HG03521 (cell line): Measurements from ENCODE around the gene SH3D21.

Experiments used
- ATAC-seq: cut with Tn5 transposase; IDR thresholded peaks from one replicate; pipeline ENCODE4 v1.9.1; 2021; ENCODE audit warnings: mild to moderate bottlenecking, moderate library complexity; ENCODE audit not compliant: unreplicated experiment

Gene SH3D21

DNA sequence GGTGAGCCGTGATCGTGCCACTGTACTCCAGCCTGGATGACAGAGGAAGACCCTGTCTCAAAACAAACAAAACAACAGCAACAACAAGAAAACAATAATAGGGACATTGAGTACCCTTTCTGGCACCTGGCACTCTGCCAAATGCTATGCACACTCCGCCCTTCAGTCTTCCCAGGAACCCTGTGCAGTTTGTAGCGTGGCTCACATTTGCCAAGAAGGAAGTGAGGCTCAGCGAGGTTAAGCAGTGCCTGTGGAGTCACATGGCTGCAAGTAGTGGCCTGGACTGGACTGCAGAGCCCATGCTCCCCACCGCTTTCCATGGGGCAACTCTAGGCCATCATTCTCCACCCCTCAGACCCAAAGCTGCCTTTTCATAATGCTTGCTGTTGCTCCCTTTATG is 22.5 kb downstream of the SH3D21 start:
- ATAC-seq: no peak

DNA sequence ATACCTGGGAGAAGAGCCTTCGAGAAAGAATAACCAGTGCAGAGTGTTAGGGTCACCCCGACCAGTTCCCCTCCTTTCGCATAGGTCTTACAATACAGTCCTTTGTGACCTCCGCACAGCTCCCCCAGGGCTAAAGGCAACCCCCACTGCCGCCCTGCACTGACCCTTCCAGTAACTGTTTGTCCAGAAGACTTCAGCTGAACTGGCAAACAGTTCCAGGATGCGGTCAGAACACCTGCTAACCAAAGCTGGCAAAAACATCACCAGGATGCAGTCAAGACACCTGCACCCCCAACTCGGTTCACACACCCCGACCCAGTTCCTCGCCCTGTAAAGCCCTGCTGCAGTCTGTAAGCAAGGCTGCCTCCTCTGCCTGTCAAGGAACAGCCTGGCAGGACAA is 23.6 kb downstream of the SH3D21 start:
- no peak for ATAC-seq

DNA sequence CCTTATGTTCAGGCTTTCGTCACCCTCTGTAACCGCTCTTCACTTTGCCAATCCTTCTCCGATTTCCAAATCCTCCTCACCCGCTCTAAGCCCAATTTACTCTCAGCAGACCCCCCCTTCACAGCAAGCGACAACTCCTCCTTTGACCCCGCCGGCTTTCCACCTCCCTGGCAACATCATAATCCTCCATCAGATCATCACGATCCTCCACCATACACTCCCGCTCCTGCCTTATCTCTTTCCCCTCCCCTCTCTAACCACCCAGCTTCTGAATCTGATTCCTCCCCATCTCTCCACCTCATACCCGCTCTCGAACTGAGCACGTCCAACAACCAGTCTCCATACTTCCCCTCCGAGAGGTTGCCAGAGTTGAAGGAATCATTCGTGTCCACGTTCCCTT is 24.8 kb downstream of the SH3D21 start:
- no peak for ATAC-seq

DNA sequence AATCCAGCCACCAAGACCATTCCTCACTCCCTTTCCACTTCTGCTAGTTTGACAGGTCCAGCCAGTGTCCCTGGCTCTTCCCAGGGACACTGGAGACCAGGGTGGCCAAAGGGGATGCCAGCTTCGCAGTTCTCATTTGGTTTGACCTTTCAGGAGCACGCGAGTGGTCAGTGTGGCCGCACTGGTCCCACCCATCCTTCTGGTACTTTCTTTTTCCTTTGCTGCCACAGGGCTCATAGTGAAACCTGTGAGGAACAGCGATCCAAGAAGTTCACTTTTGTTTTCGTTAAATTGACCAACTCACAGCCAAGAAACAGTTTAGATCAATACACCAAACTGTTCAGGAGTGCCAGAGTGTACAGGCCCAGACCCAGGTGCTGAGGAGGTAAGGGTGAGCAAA is 31.7 kb downstream of the SH3D21 start:
- no peak for ATAC-seq

DNA sequence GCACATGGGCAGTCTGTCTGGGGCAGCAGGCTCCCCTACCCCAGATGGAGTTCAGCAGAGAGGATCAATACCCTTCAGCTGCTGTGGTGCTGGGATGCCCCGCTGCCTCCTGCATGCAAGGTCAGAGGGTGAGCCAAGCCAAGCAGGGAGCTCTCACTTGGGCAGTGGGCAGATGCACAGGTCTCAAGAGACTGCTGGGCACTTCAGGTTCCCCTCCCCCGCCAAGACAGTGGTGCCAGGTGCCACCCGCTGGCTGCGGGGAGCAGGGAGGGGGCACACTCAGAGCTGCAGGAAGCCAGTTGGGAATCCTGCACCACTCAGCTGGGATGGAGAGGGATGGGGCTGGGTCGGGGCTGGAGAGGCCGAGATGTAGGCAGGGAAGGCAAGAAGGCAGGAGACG is 33.0 kb downstream of the SH3D21 start:
- ATAC-seq: no peak

DNA sequence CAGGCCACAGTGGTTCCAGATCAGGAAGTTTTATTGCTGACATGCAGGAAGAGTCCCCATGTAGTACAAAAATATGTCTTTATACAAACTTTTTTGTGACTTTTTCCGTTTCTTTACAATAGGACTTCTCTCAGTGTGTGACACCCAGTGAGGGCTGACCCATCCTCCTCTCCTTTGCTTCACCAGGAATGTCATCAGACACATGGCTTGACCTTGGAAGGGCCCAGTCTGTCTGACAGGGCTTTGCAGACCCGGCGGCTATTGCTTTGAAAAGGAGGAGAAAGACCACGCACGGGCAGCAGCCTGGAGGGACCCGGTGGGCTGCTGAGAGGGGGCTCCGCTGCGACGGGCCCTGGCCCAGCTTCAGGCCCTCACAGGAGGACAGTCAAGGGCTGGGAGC is 33.4 kb downstream of the SH3D21 start:
- ATAC-seq: no peak

DNA sequence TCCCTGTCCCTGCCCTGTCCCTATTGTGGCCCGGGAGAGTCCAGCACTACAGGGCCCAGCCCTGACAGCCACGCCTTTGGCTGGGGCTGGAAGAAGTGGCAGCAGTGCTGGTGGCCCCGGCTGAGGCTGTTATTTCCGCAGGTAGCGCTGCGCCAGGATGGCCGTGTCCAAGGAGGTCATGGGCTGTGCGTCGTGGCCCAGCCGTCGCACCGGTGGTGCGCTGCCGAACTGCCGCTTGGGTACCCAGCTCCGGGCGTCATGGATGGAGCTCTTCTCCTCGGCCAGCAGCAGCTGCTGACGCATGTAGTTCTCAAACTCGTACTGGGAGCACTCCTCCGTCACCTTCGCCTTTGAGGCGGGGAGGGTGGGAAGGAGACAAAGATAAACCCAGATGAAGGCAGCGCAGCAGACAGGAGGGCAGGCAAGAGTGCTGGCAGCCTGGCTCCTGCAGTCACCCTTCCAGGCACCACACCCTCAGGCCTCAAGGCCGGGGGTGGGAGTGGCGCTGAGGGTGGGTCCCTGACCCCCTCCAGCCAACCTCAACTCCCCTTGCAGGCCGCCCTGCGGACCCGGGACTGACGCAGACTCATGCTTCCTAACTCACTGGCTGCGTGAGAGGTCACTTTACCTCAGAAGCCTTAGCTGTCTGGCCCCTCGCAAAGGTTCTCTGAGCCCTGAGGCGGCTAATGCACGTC is 35.6 kb downstream of the SH3D21 start:
- ATAC-seq: no peak

DNA sequence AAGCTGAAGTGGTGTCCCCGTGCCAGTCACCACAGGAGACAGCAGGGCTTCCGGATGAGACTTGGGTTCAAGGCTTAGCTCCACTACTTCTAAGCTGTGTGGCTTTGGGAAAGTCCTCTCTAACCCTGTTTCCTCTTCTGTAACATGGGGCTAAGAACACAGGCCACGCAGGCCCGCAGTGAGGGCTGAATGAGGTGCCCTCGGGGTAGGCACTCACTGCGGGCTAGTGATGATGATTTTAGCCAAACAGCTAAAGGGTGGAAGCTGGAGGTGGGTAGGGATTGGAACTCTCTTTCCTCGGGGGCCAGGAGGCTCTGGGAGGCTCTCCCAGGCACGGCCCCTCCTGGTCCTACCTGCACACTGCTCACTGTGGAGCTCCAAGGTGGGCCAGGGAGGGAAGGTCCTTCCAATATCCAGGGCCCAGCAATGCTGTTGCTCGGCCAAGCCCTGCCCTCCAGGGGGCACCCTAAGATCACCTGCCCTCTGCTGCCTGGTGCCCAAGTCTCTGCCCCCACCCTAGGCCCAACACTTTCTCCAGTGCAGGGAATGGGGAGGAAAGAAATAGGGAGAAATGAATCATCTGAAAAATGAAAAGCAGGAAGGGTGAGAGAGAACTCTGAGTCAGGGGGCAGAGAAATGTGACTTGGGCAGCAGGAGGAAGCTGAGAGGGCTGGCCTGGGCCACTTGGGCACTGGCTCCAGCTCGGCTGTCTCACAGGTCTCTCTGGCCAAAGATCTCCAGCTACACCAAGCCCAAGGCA is 36.4 kb downstream of the SH3D21 start:
- ATAC-seq: no peak

DNA sequence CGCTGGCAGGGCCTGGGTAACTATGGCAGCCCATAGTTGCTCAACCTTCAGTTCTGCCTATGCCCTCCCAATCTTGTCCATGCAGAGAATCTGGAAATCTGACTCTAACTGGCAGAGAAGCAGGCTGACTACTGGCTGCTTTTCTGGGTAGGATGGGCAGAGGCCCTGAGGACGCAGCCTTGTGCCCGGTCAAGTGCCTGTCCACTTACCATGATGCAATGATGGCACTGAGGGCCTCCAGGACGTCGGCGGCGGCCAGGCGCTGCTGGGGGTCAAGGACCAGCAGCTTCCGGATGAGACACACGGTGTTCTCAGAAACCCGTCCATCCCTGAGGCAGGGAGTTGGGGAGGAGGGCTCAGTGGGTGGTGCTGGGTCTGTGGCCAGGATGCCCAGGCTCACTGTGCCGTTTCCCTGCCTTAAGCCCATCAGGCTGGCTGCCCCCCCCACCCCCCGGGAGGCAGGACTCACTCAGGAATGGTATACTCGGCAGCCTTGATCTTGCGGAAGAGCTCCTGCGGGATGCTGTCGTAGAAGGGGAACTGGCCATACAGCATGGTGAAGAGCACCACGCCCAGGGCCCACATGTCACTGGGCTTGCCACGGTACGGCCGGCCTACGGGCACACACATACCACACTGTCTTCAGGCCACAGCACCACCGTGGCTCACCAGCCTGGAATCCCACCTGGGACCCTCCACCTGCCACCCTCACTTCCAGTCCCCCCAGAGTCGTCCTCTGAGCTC is 37.7 kb downstream of the SH3D21 start:
- ATAC-seq: no peak

DNA sequence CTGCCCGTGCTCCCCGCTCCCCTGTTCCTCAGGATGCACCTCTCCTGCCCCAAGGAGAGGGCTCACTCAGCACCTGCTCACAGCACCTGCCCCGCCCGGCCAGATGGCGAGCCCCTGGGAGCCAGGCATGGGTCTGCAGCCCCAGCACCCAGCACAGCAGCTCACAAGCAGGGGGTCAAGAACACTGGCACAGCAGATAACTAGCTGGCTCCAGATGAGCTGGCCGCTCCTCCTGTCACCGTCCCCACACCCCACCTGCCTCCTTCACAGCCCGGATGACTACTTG is 38.2 kb downstream of the SH3D21 start:
- no peak for ATAC-seq

DNA sequence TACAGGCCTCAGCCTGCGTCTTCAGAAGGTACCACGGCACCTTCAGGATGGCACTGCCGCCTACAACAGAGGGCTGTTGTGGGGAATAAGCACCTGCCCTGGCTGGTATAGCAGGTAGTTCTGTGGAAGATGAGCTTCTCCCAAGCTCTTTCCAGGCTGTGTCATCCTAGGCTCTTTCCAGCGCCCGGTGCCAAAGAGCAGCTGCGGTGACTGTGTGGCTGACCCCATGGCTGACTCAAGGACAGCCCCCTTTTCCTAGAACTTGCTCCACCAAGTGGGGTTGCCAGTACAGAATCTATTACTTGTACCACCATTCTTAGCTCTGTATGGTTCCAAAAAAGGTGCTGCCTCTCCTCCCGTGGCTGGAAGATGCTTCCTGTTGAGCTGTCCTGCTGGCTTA is 39.2 kb downstream of the SH3D21 start:
- ATAC-seq: no peak

DNA sequence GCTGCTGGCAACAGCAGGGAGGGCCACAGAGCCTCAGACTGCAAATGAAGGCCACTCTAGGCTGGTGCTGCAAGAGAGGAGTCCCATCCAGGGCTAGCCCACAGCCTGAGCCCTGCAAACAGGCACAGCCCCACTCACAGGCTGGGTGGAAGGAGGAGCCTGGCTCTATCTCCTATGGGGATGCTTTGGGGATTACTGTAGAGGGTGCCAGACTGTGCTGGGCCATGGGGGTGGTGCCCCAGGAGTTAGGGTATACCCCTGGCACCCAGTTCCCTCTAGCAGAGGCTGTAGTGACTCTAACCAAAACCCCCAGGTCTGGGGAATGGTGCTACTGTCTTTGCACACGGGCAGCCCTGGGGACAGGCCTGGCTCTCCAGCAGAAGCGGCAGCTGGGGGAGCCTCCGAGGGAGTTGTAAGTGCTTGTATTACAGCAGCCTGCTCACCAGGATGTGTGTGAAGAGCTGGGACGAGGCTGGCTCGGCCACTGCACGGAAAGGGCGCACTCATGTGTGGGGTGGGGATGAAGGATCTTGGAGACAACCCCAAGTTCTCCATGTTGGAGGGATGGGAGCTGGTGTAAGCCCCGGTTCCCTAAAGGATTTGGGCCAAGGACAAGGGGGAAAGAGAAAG is 40.7 kb downstream of the SH3D21 start:
- no peak for ATAC-seq

DNA sequence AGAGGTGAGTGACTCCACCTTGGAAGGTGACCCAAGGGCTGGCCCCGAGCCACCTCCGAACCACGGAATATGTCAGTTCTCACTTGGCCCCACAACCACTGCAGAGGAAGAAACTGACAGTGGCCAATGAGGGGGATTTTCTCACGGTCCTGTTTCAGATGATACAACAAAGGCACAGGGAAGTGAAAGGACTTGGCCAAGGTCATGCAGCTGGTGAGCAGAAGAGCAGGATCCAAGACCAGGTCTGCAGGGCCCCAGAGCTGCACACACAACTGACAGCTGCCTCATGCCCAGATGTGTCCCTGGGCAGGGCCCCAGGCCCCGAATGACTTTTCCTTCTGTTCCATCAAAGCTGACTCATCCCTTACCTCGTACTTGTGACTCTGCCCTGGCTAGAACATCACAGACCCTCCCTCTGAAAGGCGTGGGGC is 43.1 kb downstream of the SH3D21 start:
- peak; percentile 51 for ATAC-seq

DNA sequence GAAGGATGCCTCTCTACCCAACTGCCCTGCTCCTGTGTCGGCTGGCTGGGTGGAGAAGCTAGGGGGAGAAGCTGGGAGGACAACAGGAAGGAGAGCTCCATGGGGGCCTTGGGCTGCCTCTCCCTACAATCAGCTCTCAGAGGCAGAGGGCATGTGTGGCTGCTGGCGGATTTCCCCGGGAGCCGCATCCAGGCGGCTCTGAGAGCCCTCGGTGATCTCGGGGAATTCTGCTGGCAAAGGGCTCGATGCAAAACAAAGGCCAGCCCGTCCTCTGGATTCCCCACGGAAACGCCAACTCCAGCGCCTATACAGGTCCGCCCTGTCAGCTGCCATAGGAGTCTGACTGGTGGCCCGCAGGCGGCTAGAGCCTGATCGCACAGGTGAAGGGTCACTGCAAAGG is 43.7 kb downstream of the SH3D21 start:
- ATAC-seq: no peak

DNA sequence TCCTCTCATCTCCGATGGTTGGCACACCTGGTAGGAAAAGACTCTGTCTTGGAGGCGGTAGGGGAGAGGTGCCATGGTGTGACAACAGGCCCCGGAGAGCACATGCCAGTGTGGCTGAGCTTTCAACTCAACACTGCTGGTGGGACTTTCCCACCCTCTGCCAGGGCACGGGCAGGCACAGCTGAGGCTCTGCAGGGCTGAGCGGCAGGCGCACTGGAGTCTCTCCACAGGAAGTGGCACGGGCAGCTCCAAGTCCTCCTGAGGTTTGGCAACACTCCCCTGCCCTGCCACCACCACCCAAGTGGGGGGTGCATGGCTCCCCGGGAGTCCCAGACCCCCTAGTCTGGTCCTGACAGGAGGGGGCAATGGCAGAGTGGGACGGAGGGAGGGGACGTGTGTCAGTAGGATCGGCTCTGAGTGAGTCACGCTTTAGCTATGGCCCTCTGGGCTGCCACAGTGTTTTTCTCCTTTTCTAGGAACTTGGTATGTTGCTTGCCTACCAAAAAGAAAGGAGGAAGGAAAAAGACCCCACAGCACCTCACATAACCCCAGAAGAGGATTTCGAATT is 44.6 kb downstream of the SH3D21 start:
- ATAC-seq: no peak

DNA sequence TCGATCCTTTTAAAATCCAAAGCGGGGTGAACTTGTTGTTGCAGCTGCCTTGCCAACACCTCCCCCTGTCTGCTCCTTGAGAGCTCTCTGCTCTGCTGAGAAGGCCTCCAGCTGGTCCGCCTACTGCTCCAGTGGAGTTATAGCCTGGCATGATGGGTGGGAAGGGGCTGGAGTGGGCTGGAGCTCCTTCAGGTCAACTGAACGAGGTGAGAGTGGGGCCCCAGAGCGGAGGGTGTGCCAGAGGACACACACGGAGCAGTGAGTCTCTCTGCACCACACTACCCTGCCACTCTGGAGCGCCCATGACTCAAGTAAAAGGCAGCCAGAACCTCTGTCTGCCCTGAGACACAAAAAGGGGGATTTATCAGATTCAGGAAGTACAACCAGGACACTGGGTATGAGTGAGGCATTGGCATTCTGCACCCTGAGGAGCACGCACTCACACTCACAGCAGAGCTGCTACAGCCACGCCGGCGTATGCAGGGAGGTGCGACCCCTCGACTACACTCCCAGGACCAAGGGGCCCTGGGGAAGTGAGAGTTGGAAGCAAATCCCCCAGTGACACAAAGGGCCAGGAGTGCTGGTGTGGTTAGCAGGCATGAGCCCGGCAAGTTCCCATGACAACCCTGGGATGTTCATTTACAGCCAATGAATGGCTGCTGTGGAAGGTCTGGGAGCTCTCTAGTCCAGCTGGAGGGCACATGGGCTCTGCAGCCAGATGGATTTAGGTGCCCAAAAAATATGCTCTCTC is 45.2 kb downstream of the SH3D21 start:
- no peak for ATAC-seq

DNA sequence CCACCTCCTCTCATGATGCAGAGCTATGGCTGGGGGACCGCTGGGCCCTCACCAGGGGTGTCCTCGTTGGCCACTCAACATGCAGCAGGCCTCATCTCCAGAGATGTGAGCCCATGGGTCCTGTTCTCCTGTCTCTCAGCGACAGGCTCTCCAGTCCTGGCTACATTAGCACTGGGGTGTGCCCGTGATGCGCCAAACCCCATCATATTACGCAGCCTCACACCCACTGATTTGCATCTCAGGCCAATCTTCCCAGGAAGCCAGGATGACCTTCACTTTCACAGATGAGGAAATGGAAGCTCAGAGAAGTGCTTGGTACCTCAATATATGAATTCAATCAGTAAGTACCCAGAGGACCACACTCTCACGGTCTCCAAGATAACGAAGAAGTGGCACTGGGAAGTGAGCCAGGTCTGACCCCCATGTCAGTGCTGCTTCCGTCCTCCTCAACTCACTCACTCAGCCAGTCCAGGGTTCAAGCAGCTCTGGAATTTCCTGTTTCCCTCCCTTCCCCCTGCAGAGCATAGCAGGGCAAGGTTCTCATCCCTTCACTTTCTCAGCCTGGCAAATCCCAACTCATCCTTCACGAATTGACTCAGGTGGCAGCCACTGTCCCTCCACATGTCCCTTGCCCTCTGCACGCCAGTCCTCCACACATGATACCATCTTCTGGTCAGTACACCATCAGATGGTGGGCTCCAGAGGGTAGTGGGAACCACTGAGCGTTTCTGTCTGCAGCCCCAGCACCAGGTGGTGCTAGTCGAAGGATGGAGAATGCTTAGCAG is 46.1 kb downstream of the SH3D21 start:
- ATAC-seq: no peak

DNA sequence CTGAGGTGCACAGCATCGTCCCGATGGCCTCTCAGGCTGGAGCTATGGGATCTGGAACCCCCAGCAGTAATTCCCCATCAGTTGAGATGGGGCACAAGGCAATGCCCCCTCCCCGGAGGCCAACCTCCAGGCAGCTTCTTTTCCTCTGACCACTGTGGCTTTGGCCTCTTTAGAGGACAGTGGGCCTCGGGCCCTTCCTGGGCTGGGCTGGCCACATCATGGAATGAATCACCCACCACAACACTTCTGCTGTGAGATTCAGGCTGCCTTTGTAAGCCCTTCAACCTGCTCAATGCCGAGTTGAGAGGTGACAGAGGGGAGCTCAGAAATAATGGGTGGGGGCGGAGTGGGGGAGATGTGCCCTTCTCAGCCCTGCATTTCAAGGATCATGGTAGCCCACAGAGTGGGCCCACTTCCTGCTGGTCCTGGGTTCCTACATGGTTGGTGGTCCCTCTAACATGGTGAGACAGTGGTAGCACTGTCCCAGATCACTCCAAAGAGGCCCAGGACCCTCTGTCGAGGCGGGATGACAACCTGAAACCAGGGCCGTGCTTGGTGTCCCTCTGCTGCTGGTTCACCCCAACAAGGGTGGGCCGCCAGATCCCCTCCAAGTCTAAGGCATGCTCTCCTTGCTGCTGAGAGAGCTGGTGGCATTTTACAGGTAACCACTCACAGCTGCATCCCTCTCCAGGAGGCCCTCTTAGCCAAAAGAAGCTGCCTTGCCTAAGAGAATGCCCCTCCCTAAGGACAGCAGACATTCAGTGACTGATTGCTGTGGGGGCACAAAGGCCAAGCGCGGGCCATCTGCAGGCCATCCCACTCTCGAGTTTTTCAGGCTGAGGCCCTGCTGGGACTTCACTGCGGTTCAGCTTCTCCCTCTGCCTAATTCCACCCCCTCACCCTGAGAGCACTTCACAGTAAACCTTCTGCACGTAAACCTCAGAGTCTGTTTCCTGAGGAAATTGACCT is 47.0 kb downstream of the SH3D21 start:
- no peak for ATAC-seq

DNA sequence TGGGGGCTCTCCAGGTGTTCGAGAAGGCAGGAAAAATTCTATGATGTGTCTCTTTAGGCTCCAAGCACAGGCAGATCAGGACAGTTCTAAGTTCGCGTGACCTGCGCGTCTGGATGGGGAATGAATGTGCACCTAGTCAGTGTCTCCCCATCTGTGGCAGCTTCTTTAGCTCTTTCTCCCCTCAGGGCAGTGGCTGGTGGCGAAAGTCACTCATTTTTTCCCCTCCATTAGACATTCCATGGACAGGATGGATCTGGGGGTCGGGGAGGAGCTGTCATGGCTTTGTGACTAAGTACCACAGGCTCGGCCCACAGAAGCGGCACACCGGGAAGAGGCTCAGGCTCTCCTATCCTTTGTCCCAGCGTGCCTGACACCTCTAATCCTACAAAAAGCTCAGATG is 48.3 kb downstream of the SH3D21 start:
- ATAC-seq: no peak
